Neural progenitor cell (in vitro differentiated cells): ENCODE results near the gene ZMAT5. TPM values are rescaled to one million over a fixed set of nuclear protein-coding genes. Genes with fewer than 3 reads are reported as not detected.

Experiments used
- DNase-seq: peaks from one replicate; pipeline ENCODE4 v3.0.0-alpha.2; 2016; ENCODE audit warnings: low spot score
- H2AFZ ChIP-seq: fragments of 200-600 bp; sonication (generic); replicated peaks from 2 replicates; pipeline ENCODE4 v1.6.1; 2016; ENCODE audit warnings: antibody characterized with exemption
- H3F3A ChIP-seq: fragments of 200-600 bp; sonication (generic); 2 replicates; pipeline ENCODE4 v1.6.1; 2016; ENCODE audit warnings: antibody characterized with exemption, low read depth
- H3K27ac ChIP-seq: fragments of 200-600 bp; sonication (generic); 2 replicates; pipeline ENCODE4 v1.5.1; 2016; ENCODE audit warnings: mild to moderate bottlenecking
- H3K27me3 ChIP-seq: fragments of 200-600 bp; sonication (generic); 2 replicates; pipeline ENCODE4 v1.6.1; 2016; ENCODE audit warnings: mild to moderate bottlenecking, moderate library complexity
- H3K36me3 ChIP-seq: fragments of 200-600 bp; sonication (generic); 2 replicates; pipeline ENCODE4 v1.5.1; 2016
- H3K4me1 ChIP-seq: fragments of 200-600 bp; sonication (generic); 2 replicates; pipeline ENCODE4 v1.6.1; 2016; ENCODE audit warnings: mixed run types
- H3K4me2 ChIP-seq: fragments of 200-600 bp; sonication (generic); 2 replicates; pipeline ENCODE4 v1.6.1; 2016
- H3K4me3 ChIP-seq: fragments of 200-600 bp; sonication (generic); 2 replicates; pipeline ENCODE4 v1.5.1; 2016
- H3K79me2 ChIP-seq: fragments of 200-600 bp; sonication (generic); 2 replicates; pipeline ENCODE4 v1.6.1; 2016; ENCODE audit warnings: low read depth
- H3K9ac ChIP-seq: fragments of 200-600 bp; sonication (generic); 2 replicates; pipeline ENCODE4 v1.6.1; 2016
- H3K9me3 ChIP-seq: fragments of 200-600 bp; sonication (generic); 2 replicates; pipeline ENCODE4 v1.5.1; 2016; ENCODE audit warnings: low read depth
- H4K20me1 ChIP-seq: fragments of 200-600 bp; sonication (generic); 2 replicates; pipeline ENCODE4 v1.6.1; 2016; ENCODE audit warnings: low read depth
- H3K27ac Mint-ChIP-seq: 3 replicates; pipeline ENCODE4 v1.8.0; 2021; ENCODE audit warnings: mixed read lengths
- H3K27me3 Mint-ChIP-seq: 2 replicates; pipeline ENCODE4 v1.8.0; 2022; ENCODE audit warnings: low read depth, mild to moderate bottlenecking, inconsistent platforms, moderate library complexity, mixed read lengths; ENCODE audit not compliant: insufficient read depth
- H3K36me3 Mint-ChIP-seq: 3 replicates; pipeline ENCODE4 v1.8.0; 2021; ENCODE audit warnings: mixed read lengths
- H3K4me1 Mint-ChIP-seq: 3 replicates; pipeline ENCODE4 v1.8.0; 2021; ENCODE audit warnings: mixed read lengths
- H3K4me3 Mint-ChIP-seq: 3 replicates; pipeline ENCODE4 v1.8.0; 2021; ENCODE audit warnings: mild to moderate bottlenecking, moderate library complexity, mixed read lengths
- H3K9me3 Mint-ChIP-seq: 3 replicates; pipeline ENCODE4 v1.8.0; 2020; ENCODE audit warnings: mixed read lengths
- EZH2 ChIP-seq: fragments of 200-600 bp; sonication (generic); IDR thresholded peaks from 2 replicates; pipeline ENCODE4 v1.6.1; 2017; ENCODE audit warnings: antibody characterized with exemption, mild to moderate bottlenecking, moderate library complexity
- EZH2phosphoT487 ChIP-seq: fragments of 200-600 bp; sonication (generic); IDR thresholded peaks from 2 replicates; pipeline ENCODE4 v1.6.1; 2017; ENCODE audit warnings: antibody characterized with exemption
- total RNA-seq: library from RNA; depleted of rRNA; stranded (reverse); fragments of >200 nt; gene quantifications from 2 replicates; pipeline ENCODE4 v1.2.3, GENCODE V29; 2015; ENCODE audit warnings: low replicate concordance
- TF ChIP-seq, protein P1 (sequence below): fragments of 200-600 bp; sonication (generic); IDR thresholded peaks from 2 replicates; pipeline ENCODE4 v1.5.1; 2017; ENCODE audit warnings: antibody characterized with exemption, mild to moderate bottlenecking

Gene ZMAT5
- total RNA-seq, 1 donor from 2014 or later: 20.8 TPM

DNA sequence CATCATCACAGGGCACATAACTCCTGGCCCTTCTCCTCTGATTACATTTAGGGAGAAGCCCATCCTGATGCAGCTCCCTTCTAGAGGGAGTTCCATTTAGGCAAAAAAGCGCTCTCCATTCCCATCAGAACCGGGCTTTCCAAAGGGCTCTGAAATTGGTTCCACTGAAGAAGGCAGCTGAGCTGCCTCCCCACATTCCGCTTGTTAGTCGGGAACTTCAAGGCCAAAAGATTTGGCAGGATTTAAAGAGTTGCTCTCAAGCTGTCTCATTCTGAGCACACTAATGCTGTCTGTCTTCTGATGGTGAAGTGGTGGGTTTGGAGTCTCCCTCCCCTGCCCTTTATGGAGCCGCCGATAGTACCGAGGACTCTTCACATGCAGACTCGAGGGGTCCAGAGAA lies 73.6 kb downstream of the ZMAT5 start:
- TF ChIP-seq, protein P1, sequence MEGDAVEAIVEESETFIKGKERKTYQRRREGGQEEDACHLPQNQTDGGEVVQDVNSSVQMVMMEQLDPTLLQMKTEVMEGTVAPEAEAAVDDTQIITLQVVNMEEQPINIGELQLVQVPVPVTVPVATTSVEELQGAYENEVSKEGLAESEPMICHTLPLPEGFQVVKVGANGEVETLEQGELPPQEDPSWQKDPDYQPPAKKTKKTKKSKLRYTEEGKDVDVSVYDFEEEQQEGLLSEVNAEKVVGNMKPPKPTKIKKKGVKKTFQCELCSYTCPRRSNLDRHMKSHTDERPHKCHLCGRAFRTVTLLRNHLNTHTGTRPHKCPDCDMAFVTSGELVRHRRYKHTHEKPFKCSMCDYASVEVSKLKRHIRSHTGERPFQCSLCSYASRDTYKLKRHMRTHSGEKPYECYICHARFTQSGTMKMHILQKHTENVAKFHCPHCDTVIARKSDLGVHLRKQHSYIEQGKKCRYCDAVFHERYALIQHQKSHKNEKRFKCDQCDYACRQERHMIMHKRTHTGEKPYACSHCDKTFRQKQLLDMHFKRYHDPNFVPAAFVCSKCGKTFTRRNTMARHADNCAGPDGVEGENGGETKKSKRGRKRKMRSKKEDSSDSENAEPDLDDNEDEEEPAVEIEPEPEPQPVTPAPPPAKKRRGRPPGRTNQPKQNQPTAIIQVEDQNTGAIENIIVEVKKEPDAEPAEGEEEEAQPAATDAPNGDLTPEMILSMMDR: no peak
- TF ChIP-seq EZH2phosphoT487: no peak
- H3K36me3 ChIP-seq: no peaks in the 10 kb centered on the region

GRCh38 chr22:29692327-29692640 lies 74.5 kb downstream of the ZMAT5 start:
- peak overlapping the region; percentile 19 for H3K4me2 ChIP-seq
- no peak overlapping the region for H2AFZ ChIP-seq
- no peaks in the 10 kb centered on the region for H3K79me2 ChIP-seq
- H4K20me1 ChIP-seq: peaks cover 31% of the 10 kb centered on the region
- DNase-seq: no peak
- peaks cover 40% of the 10 kb centered on the region for H3K4me1 ChIP-seq
- H3K27ac Mint-ChIP-seq: no peak overlapping the region
- H3K9ac ChIP-seq: no peak overlapping the region
- H3K4me3 Mint-ChIP-seq: no peak overlapping the region
- no peaks in the 10 kb centered on the region for H3K27me3 ChIP-seq
- no peak overlapping the region for H3K27ac ChIP-seq
- no peaks in the 10 kb centered on the region for H3K9me3 Mint-ChIP-seq
- H3K36me3 Mint-ChIP-seq: peaks cover 10% of the 10 kb centered on the region
- peaks cover 9% of the 10 kb centered on the region for H3K27me3 Mint-ChIP-seq
- no peak for TF ChIP-seq EZH2phosphoT487
- TF ChIP-seq, protein P1: no peak
- no peak for TF ChIP-seq EZH2
- no peaks in the 10 kb centered on the region for H3K36me3 ChIP-seq
- no peak overlapping the region for H3K4me3 ChIP-seq
- H3F3A ChIP-seq: peaks cover 37% of the 10 kb centered on the region
- peaks cover 42% of the 10 kb centered on the region for H3K4me1 Mint-ChIP-seq
- no peaks in the 10 kb centered on the region for H3K9me3 ChIP-seq

More for the DNA sequence above, 73.6 kb downstream of the ZMAT5 start:
- peaks cover 6% of the 10 kb centered on the region for H3K27me3 Mint-ChIP-seq
- peak overlapping the region; percentile 9 for H3K27ac Mint-ChIP-seq
- no peaks in the 10 kb centered on the region for H3K9me3 Mint-ChIP-seq
- no peak overlapping the region for H3K4me3 Mint-ChIP-seq
- no peak for DNase-seq
- H3K4me1 ChIP-seq: peaks cover 33% of the 10 kb centered on the region
- H2AFZ ChIP-seq: no peak overlapping the region
- H3K4me3 ChIP-seq: no peak overlapping the region
- peaks cover 35% of the 10 kb centered on the region for H3K4me1 Mint-ChIP-seq
- H3K36me3 Mint-ChIP-seq: peaks cover 10% of the 10 kb centered on the region
- H3K9ac ChIP-seq: no peak overlapping the region
- no peaks in the 10 kb centered on the region for H3K27me3 ChIP-seq
- peaks cover 31% of the 10 kb centered on the region for H3F3A ChIP-seq
- peaks cover 31% of the 10 kb centered on the region for H4K20me1 ChIP-seq
- no peaks in the 10 kb centered on the region for H3K9me3 ChIP-seq
- H3K4me2 ChIP-seq: no peak overlapping the region
- no peaks in the 10 kb centered on the region for H3K79me2 ChIP-seq
- no peak overlapping the region for H3K27ac ChIP-seq

DNA sequence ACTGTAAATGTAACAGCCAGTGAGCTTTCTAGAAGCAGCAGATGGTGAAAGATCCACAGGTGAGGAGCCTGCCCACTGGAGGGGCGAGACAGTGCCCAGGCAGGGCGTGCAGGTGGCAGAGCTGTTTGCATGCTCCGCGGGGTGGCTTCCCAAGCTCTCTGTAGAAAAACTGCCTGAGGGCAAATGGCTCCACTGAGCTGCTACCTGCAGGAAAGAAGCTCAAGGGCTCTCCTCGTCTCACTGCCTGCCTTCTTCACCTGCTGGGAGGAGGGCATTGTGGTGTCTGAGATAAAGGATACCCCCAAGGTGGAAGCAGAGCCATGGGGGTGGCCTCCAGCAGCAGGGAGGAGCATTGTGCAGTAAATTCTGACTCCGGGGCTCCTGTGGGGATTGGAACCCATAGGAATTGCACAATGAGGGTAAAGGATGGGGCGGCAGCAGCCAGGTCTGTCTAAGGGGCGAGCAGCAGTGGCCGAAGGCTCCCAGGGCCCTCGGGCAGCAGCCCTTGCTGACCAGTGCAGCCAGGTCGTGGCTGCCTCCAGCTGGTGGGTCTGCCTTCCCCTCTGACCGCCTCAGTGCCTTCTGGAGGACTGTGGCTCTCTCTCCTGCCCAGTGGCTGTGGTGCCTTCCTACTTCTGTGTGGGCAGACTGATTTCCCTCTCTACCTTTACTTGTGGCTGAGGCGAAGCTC lies 75.0 kb downstream of the ZMAT5 start:
- Histone ChIP-seq H3K27me3 (no peaks in the 10 kb centered on the region), H4K20me1 (peaks cover 31% of the 10 kb centered on the region), H3F3A (peaks cover 37% of the 10 kb centered on the region), H3K9me3 (no peaks in the 10 kb centered on the region), H3K4me1 (peaks cover 41% of the 10 kb centered on the region), H3K4me2 (peak overlapping the region; percentile 19), H3K9ac (no peak overlapping the region), H3K36me3 (no peaks in the 10 kb centered on the region), H2AFZ (no peak overlapping the region), H3K4me3 (no peak overlapping the region), H3K79me2 (no peaks in the 10 kb centered on the region), H3K27ac (no peak overlapping the region)
- H3K27ac Mint-ChIP-seq: peak overlapping the region; percentile 62
- peaks cover 47% of the 10 kb centered on the region for H3K4me1 Mint-ChIP-seq
- H3K4me3 Mint-ChIP-seq: no peak overlapping the region
- H3K9me3 Mint-ChIP-seq: no peaks in the 10 kb centered on the region
- TF ChIP-seq EZH2phosphoT487: no peak
- TF ChIP-seq, protein P1: no peak
- TF ChIP-seq EZH2: no peak
- H3K36me3 Mint-ChIP-seq: peaks cover 12% of the 10 kb centered on the region
- peaks cover 9% of the 10 kb centered on the region for H3K27me3 Mint-ChIP-seq
- no peak for DNase-seq
